ENCODE results near the gene CHRNB4. TPM values are rescaled to one million over a fixed set of nuclear protein-coding genes. Genes with fewer than 3 reads are reported as not detected.

CHRNB4 gene
- total RNA-seq, 1 experiment from 2014 or later, result 1.3 TPM

- H3K4me1 Mint-ChIP-seq (ENCODE audit: low read depth, unreplicated experiment), result peaks cover 5% of the 10 kb centered on the region
- BruUV-seq (replicated peaks), result no TSS peak
- CTCF ChIA-PET, result no interaction called here
These were observed 7.7 kb downstream of the CHRNB4 start for GRCh38 chr15:78633348-78633747.

GRCh38 chr15:78630886-78631633 is 9.9 kb downstream of the CHRNB4 start:
- peaks cover 5% of the 10 kb centered on the region for H3K4me1 Mint-ChIP-seq (ENCODE audit: low read depth, unreplicated experiment)
- BruUV-seq (replicated peaks), result no TSS peak

More at GRCh38 chr15:78633348-78633747, 7.7 kb downstream of the CHRNB4 start:
- POLR2A ChIA-PET, result interaction anchor here (0.6 kb wide), 1 partner anchor 87 kb away, joined by 3 read pairs; no protein-coding TSS in a partner anchor
- Mint-ChIP-seq H3K4me3 (ENCODE audit: unreplicated experiment) (no peak overlapping the region), H3K27me3 (ENCODE audit: insufficient read depth, unreplicated experiment) (peaks cover 28% of the 10 kb centered on the region), H3K36me3 (ENCODE audit: insufficient read depth, unreplicated experiment) (no peaks in the 10 kb centered on the region), H3K9me3 (ENCODE audit: unreplicated experiment) (peaks cover 20% of the 10 kb centered on the region), H3K27ac (ENCODE audit: unreplicated experiment) (no peak overlapping the region)
- no peaks in the 10 kb centered on the region for H3K9me3 ChIP-seq
- H3K4me3 ChIP-seq (ENCODE audit: low read depth, low read length), result no peak overlapping the region
- no peaks in the 10 kb centered on the region for H3K36me3 ChIP-seq (ENCODE audit: control insufficient read depth, insufficient read depth, low read length)
- TF ChIP-seq CTCF (IDR thresholded peaks at IDR 0.05; ENCODE audit: insufficient read depth in 1 of 2, low read depth in 1 of 2, low read length in 1 of 2, severe bottlenecking in 1 of 2, unreplicated experiment in 1 of 2), result no peak
- DNase-seq, result no peak
- H3K4me1 ChIP-seq, result no peaks in the 10 kb centered on the region
- intact Hi-C loops (cut with micrococcal nuclease; ENCODE audit: unreplicated experiment), result no loop called here
- H3K27me3 ChIP-seq (replicated peaks; ENCODE audit: control insufficient read depth, insufficient read depth, low read length), result no peaks in the 10 kb centered on the region; the same call in none of the 2 replicates

GRCh38 chr15:78629716-78630065 is 11.3 kb downstream of the CHRNB4 start:
- intact Hi-C loops (cut with micrococcal nuclease; ENCODE audit: unreplicated experiment), result no loop called here
- CTCF ChIA-PET, result no interaction called here

More at GRCh38 chr15:78630886-78631633, 9.9 kb downstream of the CHRNB4 start:
- Mint-ChIP-seq H3K27me3 (ENCODE audit: insufficient read depth, unreplicated experiment) (peaks cover 25% of the 10 kb centered on the region), H3K4me3 (ENCODE audit: unreplicated experiment) (no peak overlapping the region), H3K27ac (ENCODE audit: unreplicated experiment) (no peak overlapping the region), H3K9me3 (ENCODE audit: unreplicated experiment) (peaks cover 20% of the 10 kb centered on the region), H3K36me3 (ENCODE audit: insufficient read depth, unreplicated experiment) (no peaks in the 10 kb centered on the region)
- Histone ChIP-seq H3K4me3 (ENCODE audit: low read depth, low read length) (no peak overlapping the region), H3K27me3 (replicated peaks; ENCODE audit: control insufficient read depth, insufficient read depth, low read length) (no peaks in the 10 kb centered on the region; the same call in none of the 2 replicates), H3K36me3 (ENCODE audit: control insufficient read depth, insufficient read depth, low read length) (no peaks in the 10 kb centered on the region), H3K9me3 (no peaks in the 10 kb centered on the region), H3K4me1 (no peaks in the 10 kb centered on the region)
- DNase-seq, result no peak
- no peak for TF ChIP-seq CTCF (IDR thresholded peaks at IDR 0.05; ENCODE audit: insufficient read depth in 1 of 2, low read depth in 1 of 2, low read length in 1 of 2, severe bottlenecking in 1 of 2, unreplicated experiment in 1 of 2)
- ChIA-PET POLR2A (no interaction called here), CTCF (interaction anchor here (0.9 kb wide), 1 partner anchor 78 kb away, joined by 3 read pairs; no protein-coding TSS in a partner anchor)
- intact Hi-C loops (cut with micrococcal nuclease; ENCODE audit: unreplicated experiment), result no loop called here

More at GRCh38 chr15:78629716-78630065, 11.3 kb downstream of the CHRNB4 start:
- Mint-ChIP-seq H3K4me3 (ENCODE audit: unreplicated experiment) (no peak overlapping the region), H3K36me3 (ENCODE audit: insufficient read depth, unreplicated experiment) (no peaks in the 10 kb centered on the region), H3K4me1 (ENCODE audit: low read depth, unreplicated experiment) (peaks cover 5% of the 10 kb centered on the region), H3K27me3 (ENCODE audit: insufficient read depth, unreplicated experiment) (peaks cover 22% of the 10 kb centered on the region), H3K9me3 (ENCODE audit: unreplicated experiment) (peaks cover 20% of the 10 kb centered on the region), H3K27ac (ENCODE audit: unreplicated experiment) (no peak overlapping the region)
- Histone ChIP-seq H3K4me3 (ENCODE audit: low read depth, low read length) (no peak overlapping the region), H3K4me1 (no peaks in the 10 kb centered on the region), H3K9me3 (no peaks in the 10 kb centered on the region), H3K27me3 (replicated peaks; ENCODE audit: control insufficient read depth, insufficient read depth, low read length) (no peaks in the 10 kb centered on the region; the same call in none of the 2 replicates), H3K36me3 (ENCODE audit: control insufficient read depth, insufficient read depth, low read length) (no peaks in the 10 kb centered on the region)
- POLR2A ChIA-PET, result no interaction called here
- no peak for TF ChIP-seq CTCF (IDR thresholded peaks at IDR 0.05; ENCODE audit: insufficient read depth in 1 of 2, low read depth in 1 of 2, low read length in 1 of 2, severe bottlenecking in 1 of 2, unreplicated experiment in 1 of 2)
- DNase-seq, result no peak
- BruUV-seq (replicated peaks), result no TSS peak
